GM18508 (cell line): ENCODE data around the gene RUNDC3A.
"Not testable (repeated sequence)": the region's sequence is repeated elsewhere in the genome, so short reads cannot be mapped to it uniquely, and the experiment has no call there.

Experiments
- ATAC-seq: cut with Tn5 transposase; IDR thresholded peaks from one replicate; pipeline ENCODE4 v1.9.1; 2021; ENCODE audit warnings: moderate number of reproducible peaks; ENCODE audit not compliant: insufficient read depth, unreplicated experiment

Gene RUNDC3A

DNA sequence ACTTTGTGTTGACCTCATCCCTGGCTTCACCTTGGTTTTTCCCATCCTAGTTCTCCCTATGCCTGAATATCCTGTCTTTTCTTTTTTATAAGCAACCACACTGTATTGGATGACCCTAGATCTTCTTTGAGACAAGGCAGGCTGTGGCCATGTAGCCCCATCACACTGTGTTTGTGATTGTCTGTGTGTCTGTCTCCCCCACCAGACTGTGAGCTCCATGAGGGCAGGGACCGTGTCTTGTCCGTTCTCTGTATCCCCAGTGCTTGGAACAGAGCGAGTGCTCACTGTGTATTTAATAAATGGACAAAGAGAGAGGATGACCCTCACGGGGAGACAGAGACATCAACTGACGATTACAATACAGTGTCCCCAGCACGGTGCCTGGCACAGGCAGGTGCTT is 9.1 kb downstream of the RUNDC3A start:
- no peak for ATAC-seq

DNA sequence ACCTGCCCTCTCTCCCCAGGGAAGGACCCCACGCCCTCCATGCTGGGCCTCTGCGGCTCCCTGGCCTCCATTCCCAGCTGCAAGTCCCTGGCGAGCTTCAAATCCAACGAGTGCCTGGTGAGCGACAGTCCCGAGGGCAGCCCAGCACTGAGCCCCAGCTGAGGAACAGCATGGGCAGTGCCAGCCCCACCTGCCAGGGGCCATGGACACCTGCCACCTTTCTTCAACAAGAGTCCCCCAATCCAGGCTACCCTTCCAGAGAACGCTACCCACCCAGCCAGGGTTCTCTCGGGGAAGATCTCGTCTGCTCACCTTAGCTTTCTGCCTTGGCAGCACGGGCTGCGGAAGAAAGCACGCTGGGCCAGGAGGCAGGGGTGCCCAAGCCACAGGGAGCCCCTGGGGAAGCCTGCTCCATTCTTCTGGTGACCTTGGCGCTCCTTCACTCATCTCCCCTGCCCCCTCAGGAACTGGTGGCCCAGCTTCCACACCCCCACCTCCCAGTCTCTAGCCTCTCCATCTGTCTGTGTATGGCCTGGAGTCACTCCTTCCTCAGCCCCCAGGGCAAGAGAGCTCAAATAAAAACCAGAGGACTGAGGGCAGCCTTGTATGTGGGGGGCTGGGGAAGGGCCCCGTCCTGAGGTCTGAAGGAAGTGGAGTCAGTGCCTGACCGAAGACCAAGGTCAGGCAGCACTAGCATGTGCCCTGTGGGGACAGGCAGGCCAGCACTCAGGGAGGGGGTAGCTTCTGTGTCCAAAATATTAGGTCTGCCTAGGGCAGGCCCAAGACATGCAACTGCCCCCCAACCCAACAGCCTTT is 9.9 kb downstream of the RUNDC3A start:
- no peak for ATAC-seq

DNA sequence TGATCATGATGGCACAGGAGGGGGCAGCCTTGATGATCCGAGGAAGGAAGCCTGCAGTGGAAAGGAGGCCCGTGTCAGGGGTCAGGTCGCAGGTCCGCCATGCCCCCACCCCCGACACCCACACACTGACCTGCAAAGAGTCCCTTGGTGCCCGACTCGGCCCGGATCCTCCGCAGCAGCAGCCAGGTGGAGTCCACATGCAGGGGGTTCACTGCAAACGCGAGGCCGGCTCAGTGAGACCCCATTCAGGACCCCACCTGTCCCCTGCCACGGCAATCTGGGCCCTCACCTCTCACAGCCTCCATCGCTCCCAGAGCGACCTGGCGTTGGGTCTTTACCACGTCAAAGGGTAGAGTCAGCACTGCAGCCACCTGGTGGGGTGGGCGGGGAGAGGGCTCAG is 11.7 kb downstream of the RUNDC3A start:
- no peak for ATAC-seq

- no peak for ATAC-seq
Measured at GRCh38 chr17:44321246-44322120, 13.1 kb downstream of the RUNDC3A start.

- no peak for ATAC-seq
Measured at GRCh38 chr17:44322236-44322895, 14.0 kb downstream of the RUNDC3A start.

GRCh38 chr17:44323359-44324091 is 15.1 kb downstream of the RUNDC3A start:
- no peak for ATAC-seq

DNA sequence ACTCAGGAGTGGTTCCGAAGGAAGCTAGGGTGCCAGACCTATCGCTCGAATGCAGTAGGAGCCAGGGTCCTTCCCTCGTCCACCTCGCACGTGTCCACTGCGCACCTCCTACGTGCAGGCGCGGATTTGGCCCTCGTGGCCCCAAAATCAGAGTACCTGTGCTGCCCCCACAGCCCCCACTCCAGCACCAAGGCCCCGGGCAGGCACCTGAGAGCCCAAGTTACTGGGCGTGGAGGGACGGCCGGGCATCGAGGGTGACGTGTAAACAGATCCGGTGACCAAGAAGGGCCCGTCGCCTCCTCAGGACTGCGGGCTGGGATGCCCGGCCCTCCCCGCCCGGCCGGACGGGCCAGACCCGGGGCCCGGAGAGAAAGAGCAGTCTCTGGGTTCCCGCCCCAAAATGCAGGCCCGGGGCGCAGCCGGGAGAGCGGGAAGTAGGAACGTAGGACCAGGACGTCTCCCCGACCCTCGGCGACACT is 15.7 kb downstream of the RUNDC3A start:
- ATAC-seq = no peak

DNA sequence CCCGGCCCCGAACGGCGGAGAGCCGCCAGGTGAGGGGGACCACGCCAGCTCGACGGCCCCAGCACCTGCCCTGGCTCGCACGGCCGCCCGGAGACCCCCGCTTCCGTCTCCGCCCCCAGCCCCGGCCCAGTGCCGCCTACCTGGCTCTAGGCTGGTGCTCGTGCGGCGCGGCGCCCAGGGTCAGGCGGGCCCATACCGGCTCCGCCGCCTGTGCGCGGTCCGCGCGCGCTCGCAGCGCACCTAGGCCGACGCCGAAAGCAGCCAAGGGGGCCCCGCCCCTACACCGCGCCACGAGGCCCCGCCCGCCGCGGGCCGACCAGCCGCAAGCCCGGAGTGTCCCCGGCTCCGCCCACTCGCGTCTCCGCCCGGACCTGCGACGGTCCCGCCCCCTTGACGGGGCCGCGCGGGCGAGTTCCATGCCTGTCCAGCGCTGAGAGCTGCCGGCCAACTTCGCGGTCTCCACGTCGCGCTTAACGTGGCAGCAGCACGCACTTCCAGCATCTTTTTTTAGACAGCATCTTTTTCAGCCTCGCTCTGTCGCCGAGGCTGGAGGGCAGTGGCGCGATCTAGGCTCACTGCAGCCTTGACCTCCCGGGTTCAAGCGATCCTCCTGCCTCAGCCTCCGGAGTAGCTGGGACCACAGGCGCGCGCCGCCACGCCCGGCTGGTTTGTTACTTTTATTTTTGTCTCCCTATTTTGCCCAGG is 16.3 kb downstream of the RUNDC3A start, which contains the start of gene SLC25A39:
TSS of gene SLC25A39 (minus strand) at position 253 of the 705 bp plus-strand sequence. CDS start 1,261 bp downstream, outside the sequence.
- peak; percentile 48 for ATAC-seq

DNA sequence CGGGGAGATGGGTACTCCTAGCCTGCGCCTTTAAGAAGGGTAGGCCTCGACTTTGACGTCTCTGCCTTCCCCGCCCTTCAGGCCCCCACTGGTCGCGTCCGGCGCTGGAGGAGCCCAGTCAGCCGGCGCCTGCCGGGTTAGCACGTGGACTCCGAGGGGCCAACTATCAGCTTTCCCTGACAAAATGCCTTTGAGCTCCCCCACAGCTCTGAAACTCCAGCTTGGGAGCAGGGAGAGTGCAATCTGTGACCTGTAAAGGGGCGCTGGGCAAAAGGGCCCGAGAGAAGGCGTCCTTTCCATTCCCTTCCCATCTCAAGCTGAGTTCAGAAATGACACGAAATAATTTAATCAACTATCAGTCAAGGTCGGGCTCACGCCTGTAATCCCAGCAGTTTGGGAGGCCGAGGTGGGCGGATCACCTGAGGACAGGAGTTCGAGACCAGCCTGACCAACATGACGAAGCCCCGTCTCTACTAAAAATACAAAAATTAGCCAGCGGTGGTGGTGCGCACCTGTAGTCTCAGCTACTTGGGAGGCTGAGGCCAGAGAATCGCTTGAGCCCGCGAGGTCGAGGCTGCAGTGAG is 18.6 kb downstream of the RUNDC3A start:
- no peak for ATAC-seq

- no peak for ATAC-seq
Measured at GRCh38 chr17:44327715-44328449, 19.5 kb downstream of the RUNDC3A start.

DNA sequence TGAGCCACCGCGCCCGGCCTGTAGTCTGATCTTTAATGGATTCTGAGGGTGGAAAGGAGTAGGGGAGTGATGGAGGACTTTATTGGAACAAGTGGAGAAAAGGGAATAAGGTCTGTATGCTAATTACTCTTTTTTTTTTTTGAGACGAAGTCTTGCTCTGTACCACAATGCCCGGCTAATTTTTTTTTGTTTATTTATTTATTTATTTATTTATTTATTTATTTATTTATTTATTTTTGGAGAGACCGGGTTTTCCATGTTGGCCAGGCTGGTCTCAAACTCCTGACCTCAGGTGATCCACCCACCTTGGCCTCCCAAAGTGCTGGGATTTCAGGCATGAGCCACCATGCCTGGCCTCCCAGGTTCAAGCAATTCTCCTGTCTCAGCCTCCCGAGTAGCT is 21.1 kb downstream of the RUNDC3A start:
- not testable (repeated sequence) for ATAC-seq

DNA sequence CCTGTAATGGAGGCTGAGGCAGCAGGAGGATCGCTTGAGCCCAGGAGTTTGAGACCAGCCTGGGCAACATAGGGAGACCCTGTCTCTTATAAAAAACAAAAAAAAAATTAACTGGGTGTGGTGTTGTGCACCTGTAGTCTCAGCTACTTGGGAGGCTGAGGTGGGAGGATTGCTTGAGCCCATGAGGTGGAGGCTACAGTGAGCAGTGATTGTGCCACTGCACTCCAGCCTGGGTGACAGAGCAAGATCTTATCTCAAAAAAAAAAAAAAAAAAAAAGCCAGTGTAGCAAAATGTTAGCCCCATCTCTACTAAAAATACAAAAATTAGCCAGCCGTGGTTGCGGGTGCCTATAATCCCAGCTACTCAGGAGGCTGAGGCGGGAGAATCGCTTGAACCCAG is 21.9 kb downstream of the RUNDC3A start:
- ATAC-seq = not testable (repeated sequence)

DNA sequence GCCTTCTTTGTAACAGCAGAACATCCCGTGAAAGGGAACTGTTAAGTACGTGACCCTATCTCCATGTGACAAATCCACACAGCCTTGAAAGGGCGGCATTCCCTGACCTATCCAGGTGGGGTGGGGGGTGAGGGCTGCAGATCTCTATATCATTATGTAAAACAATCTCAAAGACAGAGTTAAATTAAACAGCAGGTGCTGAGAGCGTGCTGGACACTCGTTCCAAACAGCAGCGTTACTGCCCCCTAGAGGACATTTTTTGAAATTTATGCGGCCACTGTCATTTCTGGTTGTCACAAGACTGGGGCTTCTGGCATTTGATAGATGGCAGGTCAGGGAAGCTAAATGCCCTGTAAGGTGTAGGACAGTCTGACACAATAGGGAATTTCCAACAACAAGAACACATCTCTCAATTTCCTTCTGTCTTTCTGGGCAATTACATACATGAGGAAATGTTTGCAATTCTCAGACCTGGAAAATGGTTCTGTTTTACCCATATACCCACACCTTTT is 22.9 kb downstream of the RUNDC3A start:
- no peak for ATAC-seq

GRCh38 chr17:44333371-44333770 is 25.0 kb downstream of the RUNDC3A start:
- no peak for ATAC-seq

GRCh38 chr17:44334315-44334714 is 25.9 kb downstream of the RUNDC3A start:
- no peak for ATAC-seq

DNA sequence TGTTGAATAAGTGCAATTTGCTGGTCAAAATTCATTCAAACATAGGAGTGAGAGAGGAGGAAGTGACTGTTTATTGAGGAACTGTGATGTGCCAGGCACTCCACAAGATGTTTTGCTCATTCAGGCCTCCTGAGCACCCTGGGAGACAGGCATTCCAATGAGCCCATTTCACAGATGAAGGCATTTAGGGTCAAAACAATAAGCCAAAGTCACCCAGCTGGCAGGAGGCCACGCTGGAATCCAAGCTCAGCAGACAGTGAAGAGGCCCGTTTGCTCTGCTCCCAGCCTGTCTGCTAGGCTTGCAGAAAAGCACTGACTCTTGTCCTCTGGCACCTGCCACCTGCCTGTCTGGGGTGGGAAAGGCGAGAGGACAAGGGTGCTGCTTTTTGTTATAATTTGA is 26.3 kb downstream of the RUNDC3A start:
- no peak for ATAC-seq

DNA sequence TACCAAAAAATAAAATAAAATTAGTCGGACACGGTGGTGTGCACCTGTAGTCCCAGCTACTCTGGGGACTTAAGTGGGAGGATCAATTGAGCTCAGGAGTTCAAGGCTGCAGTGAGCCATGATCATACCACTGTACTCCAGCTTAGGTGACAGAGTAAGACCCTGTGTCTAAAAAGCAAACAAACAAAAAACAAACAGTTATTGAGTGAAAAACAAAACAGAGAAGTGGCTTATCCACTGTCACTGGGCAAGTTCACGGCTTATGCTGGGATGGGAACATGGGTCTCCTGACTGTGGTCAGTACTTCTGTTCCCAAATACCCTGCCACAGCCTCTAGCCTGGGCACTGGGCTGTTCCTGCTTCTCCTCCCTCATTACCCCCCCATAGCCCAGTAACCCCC is 27.2 kb downstream of the RUNDC3A start:
- no peak for ATAC-seq

- no peak for ATAC-seq
Measured at GRCh38 chr17:44335968-44336367, 27.6 kb downstream of the RUNDC3A start.
